Neural cell (in vitro differentiated cells): ENCODE measurements around the gene PTX4. TPM values are rescaled to one million over a fixed set of nuclear protein-coding genes. Genes with fewer than 3 reads are reported as not detected.

Experiments
- H2AFZ ChIP-seq: fragments of 200-600, 300-800 bp; sonication (generic), shearing (Covaris generic); 2 replicates; pipeline ENCODE4 v1.6.0; 2014; ENCODE audit warnings: low read depth, mild to moderate bottlenecking, antibody characterized with exemption, low read length, moderate library complexity
- H3F3A ChIP-seq: fragments of 200-600 bp; shearing (Covaris generic); 2 replicates; pipeline ENCODE4 v1.6.1; 2016; ENCODE audit warnings: mild to moderate bottlenecking, moderate library complexity, mixed read lengths, antibody characterized with exemption, low read length; ENCODE audit not compliant: insufficient read depth, poor library complexity, severe bottlenecking
- H3K27ac ChIP-seq: fragments of 200-600, 300-800 bp; sonication (generic), shearing (Covaris generic); 2 replicates; pipeline ENCODE4 v1.5.1; 2014; ENCODE audit warnings: mild to moderate bottlenecking, low read length, moderate library complexity
- H3K27me3 ChIP-seq: fragments of 300-800, 200-600 bp; sonication (generic), shearing (Covaris generic); 2 replicates; pipeline ENCODE4 v1.6.0; 2014; ENCODE audit warnings: mild to moderate bottlenecking, low read depth, low read length, moderate library complexity; ENCODE audit not compliant: insufficient read depth
- H3K36me3 ChIP-seq: fragments of 300-800, 200-600 bp; sonication (generic), shearing (Covaris generic); 2 replicates; pipeline ENCODE4 v1.5.1; 2014; ENCODE audit warnings: mild to moderate bottlenecking, antibody characterized with exemption, low read length, moderate library complexity; ENCODE audit not compliant: insufficient read depth
- H3K4me2 ChIP-seq: fragments of 300-800, 200-600 bp; sonication (generic), shearing (Covaris generic); 2 replicates; pipeline ENCODE4 v1.6.0; 2014; ENCODE audit warnings: mild to moderate bottlenecking, low read length
- H3K4me3 ChIP-seq: fragments of 300-800, 200-600 bp; sonication (generic), shearing (Covaris generic); 2 replicates; pipeline ENCODE4 v1.5.1; 2014; ENCODE audit warnings: mild to moderate bottlenecking, low read length, moderate library complexity
- H3K79me2 ChIP-seq: fragments of 200-600 bp; shearing (Covaris generic); replicated peaks from 2 replicates; pipeline ENCODE4 v1.6.0; 2014; ENCODE audit warnings: mild to moderate bottlenecking, low read length, moderate library complexity; ENCODE audit not compliant: insufficient read depth
- H3K9ac ChIP-seq: fragments of 300-800, 200-600 bp; sonication (generic), shearing (Covaris generic); 2 replicates; pipeline ENCODE4 v1.6.1; 2016; ENCODE audit warnings: mild to moderate bottlenecking, low read length, mixed read lengths
- H3K9me2 ChIP-seq: fragments of 200-600 bp; shearing (Covaris generic); 2 replicates; pipeline ENCODE4 v1.6.1; 2016; ENCODE audit warnings: mild to moderate bottlenecking, low read length, mixed read lengths; ENCODE audit not compliant: insufficient read depth
- H3K9me3 ChIP-seq: fragments of 200-600, 300-800 bp; sonication (generic), shearing (Covaris generic); 2 replicates; pipeline ENCODE4 v1.6.1; 2016; ENCODE audit warnings: mild to moderate bottlenecking, mixed run types, low read length, moderate library complexity, mixed read lengths
- H4K20me1 ChIP-seq: fragments of 200-600 bp; shearing (Covaris generic); 2 replicates; pipeline ENCODE4 v1.6.1; 2016; ENCODE audit warnings: mild to moderate bottlenecking, mixed run types; ENCODE audit not compliant: insufficient read depth
- EP300 ChIP-seq: fragments of 450-650 bp; conservative IDR thresholded peaks from 2 replicates; pipeline ENCODE4 v1.6.1; 2014; ENCODE audit warnings: antibody characterized with exemption, mild to moderate bottlenecking, moderate library complexity; ENCODE audit not compliant: poor library complexity, severe bottlenecking
- EZH2 ChIP-seq: fragments of 200-600, 300-800 bp; shearing (Covaris generic), sonication (generic); IDR thresholded peaks from 2 replicates; pipeline ENCODE4 v1.6.1; 2014; ENCODE audit warnings: antibody characterized with exemption, low read length, borderline replicate concordance, mild to moderate bottlenecking; ENCODE audit not compliant: insufficient read depth, poor library complexity, severe bottlenecking
- MXI1 ChIP-seq: fragments of 450-650 bp; conservative IDR thresholded peaks from 2 replicates; pipeline ENCODE4 v1.6.1; 2014; ENCODE audit warnings: antibody characterized with exemption, mild to moderate bottlenecking; ENCODE audit not compliant: poor library complexity, severe bottlenecking
- POLR2AphosphoS5 ChIP-seq: IDR thresholded peaks from 2 replicates; pipeline ENCODE4 v1.6.1; 2012
- RAD21 ChIP-seq: fragments of 450-650 bp; conservative IDR thresholded peaks from 2 replicates; pipeline ENCODE4 v1.6.1; 2014; ENCODE audit warnings: antibody characterized with exemption, mild to moderate bottlenecking, moderate library complexity
- SMC3 ChIP-seq: fragments of 450-650 bp; conservative IDR thresholded peaks from 2 replicates; pipeline ENCODE4 v1.6.1; 2014; ENCODE audit warnings: antibody characterized with exemption, mild to moderate bottlenecking, moderate library complexity; ENCODE audit not compliant: poor library complexity
- TAF1 ChIP-seq: IDR thresholded peaks from 2 replicates; pipeline ENCODE4 v1.6.1; 2012; ENCODE audit warnings: low read depth
- polyA plus RNA-seq: library from polyadenylated mRNA; depleted of rRNA; stranded (reverse); fragments of >200 nt; gene quantifications from 2 replicates; pipeline ENCODE4 v1.2.3, GENCODE V29; 2014
- TF ChIP-seq, protein P1 (sequence below): fragments of 450-650 bp; IDR thresholded peaks from 2 replicates; pipeline ENCODE4 v1.5.1; 2014; ENCODE audit warnings: antibody characterized with exemption, mild to moderate bottlenecking, moderate library complexity; ENCODE audit not compliant: poor library complexity, severe bottlenecking
- TF ChIP-seq, protein P2 (sequence below): IDR thresholded peaks from 2 replicates; pipeline ENCODE4 v1.6.1; 2012; ENCODE audit warnings: borderline replicate concordance

PTX4 gene
- polyA plus RNA-seq, 1 donor from 2014 or later, result not detected

DNA sequence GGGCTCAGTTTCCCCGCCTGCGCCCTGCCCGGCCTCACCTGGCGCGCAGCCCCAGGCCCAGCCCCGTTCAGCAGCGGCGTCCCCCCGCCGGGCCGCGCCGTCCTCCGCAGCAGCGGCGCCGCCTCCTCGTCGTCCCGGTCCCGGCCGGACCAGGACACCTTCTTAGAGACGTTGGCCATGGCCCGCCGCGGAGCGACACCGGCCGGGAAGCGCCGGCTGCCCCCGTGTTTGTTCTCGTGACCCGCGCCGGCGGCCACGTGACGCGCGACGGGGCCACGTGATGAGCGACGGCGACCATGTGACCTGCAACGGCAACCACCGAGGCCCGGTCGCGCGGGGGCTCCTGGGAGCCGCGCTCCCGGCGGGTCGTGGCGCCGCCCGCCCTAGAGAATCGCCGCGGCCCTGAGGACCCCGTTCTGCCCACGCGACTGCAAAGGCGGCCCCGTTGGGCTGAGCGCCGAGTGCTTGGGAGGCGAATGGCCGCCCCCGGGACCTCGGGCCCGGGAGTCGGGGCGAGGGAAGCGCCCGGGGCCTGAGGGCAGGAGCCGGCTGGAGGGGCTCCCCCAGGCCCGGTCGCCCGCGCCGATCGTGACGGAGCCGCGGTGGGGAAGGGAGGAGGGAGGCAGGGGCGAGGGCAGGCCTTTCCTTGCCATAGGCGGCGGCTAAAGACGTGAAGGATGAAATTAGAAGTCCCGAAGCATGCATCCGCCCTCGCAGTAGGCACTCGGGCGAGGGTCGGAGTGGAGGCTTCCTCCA, 13.8 kb downstream of the PTX4 start, which contains the start of gene CLCN7:
CLCN7 (minus strand) TSS at position 233 of the 756 bp plus-strand sequence; CDS start at position 179, 54 bp downstream.
- H3K9me3 ChIP-seq, result no peaks in the 10 kb centered on the region
- peaks cover 17% of the 10 kb centered on the region for H3K79me2 ChIP-seq
- H3F3A ChIP-seq, result no peaks in the 10 kb centered on the region
- H4K20me1 ChIP-seq, result no peaks in the 10 kb centered on the region
- H3K36me3 ChIP-seq, result no peaks in the 10 kb centered on the region
- peak within 1 kb of the TSS; percentile 91 for H3K9ac ChIP-seq
- peak within 1 kb of the TSS; percentile 83 for H2AFZ ChIP-seq
- H3K9me2 ChIP-seq, result no peaks in the 10 kb centered on the region
- H3K4me2 ChIP-seq, result peak within 1 kb of the TSS; percentile 95
- H3K4me3 ChIP-seq, result peak within 1 kb of the TSS; percentile 88
- TF ChIP-seq TAF1, result no peak
- no peak for TF ChIP-seq EZH2
- TF ChIP-seq POLR2AphosphoS5, result peak; percentile 86
- TF ChIP-seq MXI1, result peak; percentile 97
- TF ChIP-seq EP300, result peak; percentile 50
- TF ChIP-seq RAD21, result no peak
- TF ChIP-seq SMC3, result peak; percentile 29
- TF ChIP-seq, protein P1, sequence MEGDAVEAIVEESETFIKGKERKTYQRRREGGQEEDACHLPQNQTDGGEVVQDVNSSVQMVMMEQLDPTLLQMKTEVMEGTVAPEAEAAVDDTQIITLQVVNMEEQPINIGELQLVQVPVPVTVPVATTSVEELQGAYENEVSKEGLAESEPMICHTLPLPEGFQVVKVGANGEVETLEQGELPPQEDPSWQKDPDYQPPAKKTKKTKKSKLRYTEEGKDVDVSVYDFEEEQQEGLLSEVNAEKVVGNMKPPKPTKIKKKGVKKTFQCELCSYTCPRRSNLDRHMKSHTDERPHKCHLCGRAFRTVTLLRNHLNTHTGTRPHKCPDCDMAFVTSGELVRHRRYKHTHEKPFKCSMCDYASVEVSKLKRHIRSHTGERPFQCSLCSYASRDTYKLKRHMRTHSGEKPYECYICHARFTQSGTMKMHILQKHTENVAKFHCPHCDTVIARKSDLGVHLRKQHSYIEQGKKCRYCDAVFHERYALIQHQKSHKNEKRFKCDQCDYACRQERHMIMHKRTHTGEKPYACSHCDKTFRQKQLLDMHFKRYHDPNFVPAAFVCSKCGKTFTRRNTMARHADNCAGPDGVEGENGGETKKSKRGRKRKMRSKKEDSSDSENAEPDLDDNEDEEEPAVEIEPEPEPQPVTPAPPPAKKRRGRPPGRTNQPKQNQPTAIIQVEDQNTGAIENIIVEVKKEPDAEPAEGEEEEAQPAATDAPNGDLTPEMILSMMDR, result no peak
- TF ChIP-seq, protein P2, sequence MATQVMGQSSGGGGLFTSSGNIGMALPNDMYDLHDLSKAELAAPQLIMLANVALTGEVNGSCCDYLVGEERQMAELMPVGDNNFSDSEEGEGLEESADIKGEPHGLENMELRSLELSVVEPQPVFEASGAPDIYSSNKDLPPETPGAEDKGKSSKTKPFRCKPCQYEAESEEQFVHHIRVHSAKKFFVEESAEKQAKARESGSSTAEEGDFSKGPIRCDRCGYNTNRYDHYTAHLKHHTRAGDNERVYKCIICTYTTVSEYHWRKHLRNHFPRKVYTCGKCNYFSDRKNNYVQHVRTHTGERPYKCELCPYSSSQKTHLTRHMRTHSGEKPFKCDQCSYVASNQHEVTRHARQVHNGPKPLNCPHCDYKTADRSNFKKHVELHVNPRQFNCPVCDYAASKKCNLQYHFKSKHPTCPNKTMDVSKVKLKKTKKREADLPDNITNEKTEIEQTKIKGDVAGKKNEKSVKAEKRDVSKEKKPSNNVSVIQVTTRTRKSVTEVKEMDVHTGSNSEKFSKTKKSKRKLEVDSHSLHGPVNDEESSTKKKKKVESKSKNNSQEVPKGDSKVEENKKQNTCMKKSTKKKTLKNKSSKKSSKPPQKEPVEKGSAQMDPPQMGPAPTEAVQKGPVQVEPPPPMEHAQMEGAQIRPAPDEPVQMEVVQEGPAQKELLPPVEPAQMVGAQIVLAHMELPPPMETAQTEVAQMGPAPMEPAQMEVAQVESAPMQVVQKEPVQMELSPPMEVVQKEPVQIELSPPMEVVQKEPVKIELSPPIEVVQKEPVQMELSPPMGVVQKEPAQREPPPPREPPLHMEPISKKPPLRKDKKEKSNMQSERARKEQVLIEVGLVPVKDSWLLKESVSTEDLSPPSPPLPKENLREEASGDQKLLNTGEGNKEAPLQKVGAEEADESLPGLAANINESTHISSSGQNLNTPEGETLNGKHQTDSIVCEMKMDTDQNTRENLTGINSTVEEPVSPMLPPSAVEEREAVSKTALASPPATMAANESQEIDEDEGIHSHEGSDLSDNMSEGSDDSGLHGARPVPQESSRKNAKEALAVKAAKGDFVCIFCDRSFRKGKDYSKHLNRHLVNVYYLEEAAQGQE, result no peak
- H3K27me3 ChIP-seq, result no peaks in the 10 kb centered on the region
- H3K27ac ChIP-seq, result peak within 1 kb of the TSS; percentile 75

- Histone ChIP-seq H3K4me3 (peak overlapping the region; percentile 88), H3K9me2 (no peaks in the 10 kb centered on the region), H3K27me3 (no peaks in the 10 kb centered on the region), H3K9ac (peak overlapping the region; percentile 91), H3K4me2 (peak overlapping the region; percentile 95), H3K36me3 (no peaks in the 10 kb centered on the region), H3K27ac (no peak overlapping the region), H2AFZ (no peak overlapping the region), H3K79me2 (peaks cover 17% of the 10 kb centered on the region), H4K20me1 (no peaks in the 10 kb centered on the region), H3K9me3 (no peaks in the 10 kb centered on the region), H3F3A (no peaks in the 10 kb centered on the region)
- TF ChIP-seq RAD21, result no peak
- no peak for TF ChIP-seq TAF1
- no peak for TF ChIP-seq EP300
- TF ChIP-seq, protein P2, result no peak
- no peak for TF ChIP-seq SMC3
- TF ChIP-seq, protein P1, result no peak
- TF ChIP-seq EZH2, result no peak
- TF ChIP-seq MXI1, result no peak
- no peak for TF ChIP-seq POLR2AphosphoS5
Measured at GRCh38 chr16:1474082-1474795, 14.5 kb downstream of the PTX4 start.
